Epithelial cell of proximal tubule (primary cell): ENCODE data around the gene SYT9. TPM values are rescaled to one million over a fixed set of nuclear protein-coding genes. Genes with fewer than 3 reads are reported as not detected.

Experiments
- DNase-seq: peaks from one replicate; pipeline ENCODE4 v3.0.0-alpha.2; 2011; ENCODE audit warnings: low read depth
- H3K4me3 ChIP-seq: 2 replicates; pipeline ENCODE4 v1.5.1; 2011; ENCODE audit warnings: low read depth, mild to moderate bottlenecking, low read length
- CTCF ChIP-seq: conservative IDR thresholded peaks from 2 replicates; pipeline ENCODE4 v1.5.1; 2012; ENCODE audit warnings: low read depth, mild to moderate bottlenecking, low read length
- total RNA-seq: library from RNA; depleted of rRNA; stranded (reverse); fragments of >200 nt; gene quantifications from 2 replicates; pipeline ENCODE4 v1.2.3, GENCODE V29; 2015

The SYT9 gene
- total RNA-seq, 1 donor from 2014 or later: 0.46 TPM

- no peak for DNase-seq
- no peak for TF ChIP-seq CTCF
- H3K4me3 ChIP-seq: no peak overlapping the region
These were observed 18.6 kb downstream of the SYT9 start for GRCh38 chr11:7270233-7270865.

- DNase-seq: no peak
- TF ChIP-seq CTCF: no peak
These were observed 20.7 kb downstream of the SYT9 start for GRCh38 chr11:7272373-7272772.

GRCh38 chr11:7275133-7275532 lies 23.4 kb downstream of the SYT9 start:
- no peak overlapping the region for H3K4me3 ChIP-seq
- DNase-seq: no peak
- no peak for TF ChIP-seq CTCF

More at GRCh38 chr11:7272373-7272772, 20.7 kb downstream of the SYT9 start:
- no peak overlapping the region for H3K4me3 ChIP-seq

GRCh38 chr11:7278314-7278917 lies 26.7 kb downstream of the SYT9 start:
- TF ChIP-seq CTCF: peak; percentile 81
- peak; percentile 2 for DNase-seq

GRCh38 chr11:7279676-7280075 lies 28.0 kb downstream of the SYT9 start:
- no peak for DNase-seq
- no peak overlapping the region for H3K4me3 ChIP-seq
- no peak for TF ChIP-seq CTCF

More at GRCh38 chr11:7278314-7278917, 26.7 kb downstream of the SYT9 start:
- no peak overlapping the region for H3K4me3 ChIP-seq

- no peak overlapping the region for H3K4me3 ChIP-seq
- DNase-seq: peak; percentile 46
- TF ChIP-seq CTCF: no peak
These were observed 29.4 kb downstream of the SYT9 start for GRCh38 chr11:7281079-7281478.

- no peak for TF ChIP-seq CTCF
- no peak overlapping the region for H3K4me3 ChIP-seq
- DNase-seq: no peak
These were observed 30.1 kb downstream of the SYT9 start for GRCh38 chr11:7281809-7282208.
